ENCODE results near the gene TMEM131.
"Not testable (repeated sequence)": the region's sequence is repeated elsewhere in the genome, so short reads cannot be mapped to it uniquely, and the experiment has no call there.

The TMEM131 gene

GRCh38 chr2:97845133-97845532 lies 150.6 kb downstream of the TMEM131 start:
- DNase-seq (ENCODE audit: low read depth, low spot score), result no peak
- H3K4me1 ChIP-seq (ENCODE audit: control insufficient read depth, insufficient read depth, low read length), result no peaks in the 10 kb centered on the region
- no peak overlapping the region for H3K27ac ChIP-seq (ENCODE audit: low read length)
- no peaks in the 10 kb centered on the region for H3K36me3 ChIP-seq (ENCODE audit: control insufficient read depth, insufficient read depth, low read length)
- no peaks in the 10 kb centered on the region for H3K27me3 ChIP-seq (ENCODE audit: control insufficient read depth, insufficient read depth, low read length)
- no CpG with 5 or more reads among the region's 4 CpGs for WGBS (ENCODE audit: insufficient coverage, insufficient read length)
- no peaks in the 10 kb centered on the region for H3K9me3 ChIP-seq (ENCODE audit: control insufficient read depth, insufficient read depth, low read length)
- H3K4me3 ChIP-seq (ENCODE audit: low read length), result no peak overlapping the region

DNA sequence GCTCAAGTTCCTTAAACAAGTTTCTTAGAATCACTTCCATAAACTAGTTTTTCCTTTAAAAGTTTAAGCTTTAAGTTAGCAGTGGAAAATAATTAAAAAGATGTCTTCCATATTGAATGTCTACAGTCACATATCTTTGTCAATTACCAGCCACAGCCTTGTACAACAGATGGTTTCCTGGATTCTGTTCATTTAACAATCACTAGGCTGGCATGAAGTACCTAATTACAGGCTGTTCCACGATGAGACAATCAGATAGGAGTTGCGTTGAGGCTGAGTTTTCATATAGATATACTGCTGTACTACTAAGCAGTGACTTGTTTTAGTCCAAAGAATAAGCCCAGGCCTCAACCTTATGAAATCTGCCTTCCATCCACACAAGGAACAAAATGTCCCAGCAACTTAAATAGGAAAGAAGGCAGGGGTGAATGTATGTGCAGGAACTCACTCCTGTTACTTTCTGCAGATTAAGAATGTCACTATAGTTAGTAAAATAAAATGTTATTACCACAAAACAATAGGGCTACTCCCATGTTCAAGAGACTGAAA lies 151.4 kb downstream of the TMEM131 start:
- WGBS (ENCODE audit: insufficient coverage, insufficient read length), result no CpG with 5 or more reads among the region's 2 CpGs
- no peak for DNase-seq (ENCODE audit: low read depth, low spot score)
- H3K27me3 ChIP-seq (ENCODE audit: control insufficient read depth, insufficient read depth, low read length), result no peaks in the 10 kb centered on the region
- H3K4me3 ChIP-seq (ENCODE audit: low read length), result no peak overlapping the region
- no peak overlapping the region for H3K27ac ChIP-seq (ENCODE audit: low read length)
- H3K36me3 ChIP-seq (ENCODE audit: control insufficient read depth, insufficient read depth, low read length), result no peaks in the 10 kb centered on the region
- H3K4me1 ChIP-seq (ENCODE audit: control insufficient read depth, insufficient read depth, low read length), result no peaks in the 10 kb centered on the region
- H3K9me3 ChIP-seq (ENCODE audit: control insufficient read depth, insufficient read depth, low read length), result no peaks in the 10 kb centered on the region

GRCh38 chr2:97840198-97840597 lies 155.6 kb downstream of the TMEM131 start:
- Histone ChIP-seq H3K9me3 (ENCODE audit: control insufficient read depth, insufficient read depth, low read length) (no peaks in the 10 kb centered on the region), H3K27ac (ENCODE audit: low read length) (no peak overlapping the region), H3K27me3 (ENCODE audit: control insufficient read depth, insufficient read depth, low read length) (no peaks in the 10 kb centered on the region), H3K4me3 (ENCODE audit: low read length) (no peak overlapping the region), H3K4me1 (ENCODE audit: control insufficient read depth, insufficient read depth, low read length) (no peaks in the 10 kb centered on the region), H3K36me3 (ENCODE audit: control insufficient read depth, insufficient read depth, low read length) (no peaks in the 10 kb centered on the region)
- no CpG with 5 or more reads among the region's 6 CpGs for WGBS (ENCODE audit: insufficient coverage, insufficient read length)
- DNase-seq (ENCODE audit: low read depth, low spot score), result no peak

- H3K36me3 ChIP-seq (ENCODE audit: control insufficient read depth, insufficient read depth, low read length), result no peaks in the 10 kb centered on the region
- no CpG with 5 or more reads among the region's 1 CpG for whole genome bisulfite sequencing (ENCODE audit: insufficient coverage, insufficient read length)
- no peaks in the 10 kb centered on the region for H3K27me3 ChIP-seq (ENCODE audit: control insufficient read depth, insufficient read depth, low read length)
- H3K4me3 ChIP-seq (ENCODE audit: low read length), result no peak overlapping the region
- no peak for DNase-seq (ENCODE audit: low read depth, low spot score)
- H3K27ac ChIP-seq (ENCODE audit: low read length), result no peak overlapping the region
- H3K4me1 ChIP-seq (ENCODE audit: control insufficient read depth, insufficient read depth, low read length), result no peaks in the 10 kb centered on the region
- H3K9me3 ChIP-seq (ENCODE audit: control insufficient read depth, insufficient read depth, low read length), result no peaks in the 10 kb centered on the region
Measured at GRCh38 chr2:97834610-97835009, 161.1 kb downstream of the TMEM131 start.

DNA sequence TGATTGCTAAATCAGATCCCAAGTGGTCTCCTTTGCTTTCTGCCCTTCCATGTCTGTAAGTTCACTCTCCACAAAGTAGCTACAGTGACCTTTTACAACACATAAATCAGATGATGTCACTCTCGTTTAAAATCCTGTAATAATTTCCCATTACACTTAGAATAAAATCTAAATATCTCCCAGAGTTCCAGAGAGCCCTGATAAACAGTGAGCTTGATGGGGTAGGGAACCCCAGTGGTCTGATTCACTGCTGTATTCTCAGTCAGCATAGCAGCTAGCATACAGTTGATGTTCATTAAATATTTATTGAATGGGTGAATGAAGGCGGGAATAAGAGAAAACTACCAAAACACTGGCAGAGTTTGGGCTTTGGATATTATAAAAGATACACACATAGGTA lies 164.6 kb downstream of the TMEM131 start:
- WGBS (ENCODE audit: insufficient coverage, insufficient read length), result no CpG with 5 or more reads among the region's 2 CpGs
- no peak for DNase-seq (ENCODE audit: low read depth, low spot score)
- H3K9me3 ChIP-seq (ENCODE audit: control insufficient read depth, insufficient read depth, low read length), result no peaks in the 10 kb centered on the region
- H3K27ac ChIP-seq (ENCODE audit: low read length), result no peak overlapping the region
- H3K27me3 ChIP-seq (ENCODE audit: control insufficient read depth, insufficient read depth, low read length), result no peaks in the 10 kb centered on the region
- no peak overlapping the region for H3K4me3 ChIP-seq (ENCODE audit: low read length)
- no peaks in the 10 kb centered on the region for H3K36me3 ChIP-seq (ENCODE audit: control insufficient read depth, insufficient read depth, low read length)
- no peaks in the 10 kb centered on the region for H3K4me1 ChIP-seq (ENCODE audit: control insufficient read depth, insufficient read depth, low read length)

- not testable (repeated sequence) for H3K4me3 ChIP-seq (ENCODE audit: low read length); DNase-seq (ENCODE audit: low read depth, low spot score); H3K4me1 ChIP-seq (ENCODE audit: control insufficient read depth, insufficient read depth, low read length); H3K9me3 ChIP-seq (ENCODE audit: control insufficient read depth, insufficient read depth, low read length); H3K27ac ChIP-seq (ENCODE audit: low read length); H3K36me3 ChIP-seq (ENCODE audit: control insufficient read depth, insufficient read depth, low read length); H3K27me3 ChIP-seq (ENCODE audit: control insufficient read depth, insufficient read depth, low read length)
- WGBS (ENCODE audit: insufficient coverage, insufficient read length), result no CpG with 5 or more reads among the region's 10 CpGs
Measured at GRCh38 chr2:97829255-97829654, 166.5 kb downstream of the TMEM131 start.

GRCh38 chr2:97827013-97827412 lies 168.7 kb downstream of the TMEM131 start:
- not testable (repeated sequence) for H3K27me3 ChIP-seq (ENCODE audit: control insufficient read depth, insufficient read depth, low read length); H3K36me3 ChIP-seq (ENCODE audit: control insufficient read depth, insufficient read depth, low read length); H3K4me3 ChIP-seq (ENCODE audit: low read length); DNase-seq (ENCODE audit: low read depth, low spot score); H3K4me1 ChIP-seq (ENCODE audit: control insufficient read depth, insufficient read depth, low read length); H3K9me3 ChIP-seq (ENCODE audit: control insufficient read depth, insufficient read depth, low read length); H3K27ac ChIP-seq (ENCODE audit: low read length)
- no CpG with 5 or more reads among the region's 19 CpGs for WGBS (ENCODE audit: insufficient coverage, insufficient read length)

GRCh38 chr2:97826266-97826847 lies 169.4 kb downstream of the TMEM131 start:
- H3K4me3 ChIP-seq (ENCODE audit: low read length); H3K27me3 ChIP-seq (ENCODE audit: control insufficient read depth, insufficient read depth, low read length); H3K9me3 ChIP-seq (ENCODE audit: control insufficient read depth, insufficient read depth, low read length); H3K36me3 ChIP-seq (ENCODE audit: control insufficient read depth, insufficient read depth, low read length); DNase-seq (ENCODE audit: low read depth, low spot score); H3K4me1 ChIP-seq (ENCODE audit: control insufficient read depth, insufficient read depth, low read length); H3K27ac ChIP-seq (ENCODE audit: low read length): not testable (repeated sequence)
- no CpG with 5 or more reads among the region's 3 CpGs for WGBS (ENCODE audit: insufficient coverage, insufficient read length)

GRCh38 chr2:97824011-97824410 lies 171.7 kb downstream of the TMEM131 start:
- WGBS (ENCODE audit: insufficient coverage, insufficient read length), result no CpG with 5 or more reads among the region's 2 CpGs
- not testable (repeated sequence) for H3K36me3 ChIP-seq (ENCODE audit: control insufficient read depth, insufficient read depth, low read length); H3K27me3 ChIP-seq (ENCODE audit: control insufficient read depth, insufficient read depth, low read length); H3K4me3 ChIP-seq (ENCODE audit: low read length); H3K9me3 ChIP-seq (ENCODE audit: control insufficient read depth, insufficient read depth, low read length); DNase-seq (ENCODE audit: low read depth, low spot score); H3K27ac ChIP-seq (ENCODE audit: low read length); H3K4me1 ChIP-seq (ENCODE audit: control insufficient read depth, insufficient read depth, low read length)

- H3K27ac ChIP-seq (ENCODE audit: low read length); H3K27me3 ChIP-seq (ENCODE audit: control insufficient read depth, insufficient read depth, low read length); H3K36me3 ChIP-seq (ENCODE audit: control insufficient read depth, insufficient read depth, low read length); DNase-seq (ENCODE audit: low read depth, low spot score); H3K4me3 ChIP-seq (ENCODE audit: low read length); H3K9me3 ChIP-seq (ENCODE audit: control insufficient read depth, insufficient read depth, low read length); H3K4me1 ChIP-seq (ENCODE audit: control insufficient read depth, insufficient read depth, low read length): not testable (repeated sequence)
- no CpG with 5 or more reads among the region's 6 CpGs for WGBS (ENCODE audit: insufficient coverage, insufficient read length)
Measured at GRCh38 chr2:97821862-97822261, 173.9 kb downstream of the TMEM131 start.

- DNase-seq (ENCODE audit: low read depth, low spot score), result no peak
Measured at GRCh38 chr2:97819754-97820153, 176.0 kb downstream of the TMEM131 start.

More at GRCh38 chr2:97819754-97820153, 176.0 kb downstream of the TMEM131 start:
- H3K4me3 ChIP-seq (ENCODE audit: low read length), result no peak overlapping the region
- no peak overlapping the region for H3K27ac ChIP-seq (ENCODE audit: low read length)
- no peaks in the 10 kb centered on the region for H3K4me1 ChIP-seq (ENCODE audit: control insufficient read depth, insufficient read depth, low read length)
- no peaks in the 10 kb centered on the region; the same call in 1 of the 2 replicates for H3K27me3 ChIP-seq (ENCODE audit: control insufficient read depth, insufficient read depth, low read length)
- H3K9me3 ChIP-seq (ENCODE audit: control insufficient read depth, insufficient read depth, low read length), result no peaks in the 10 kb centered on the region
- H3K36me3 ChIP-seq (ENCODE audit: control insufficient read depth, insufficient read depth, low read length), result no peaks in the 10 kb centered on the region
- WGBS (ENCODE audit: insufficient coverage, insufficient read length), result no CpG with 5 or more reads among the region's 6 CpGs

Data from iPS DF 6.9 (cell line).